Activated T-cell treated with anti-CD3 and anti-CD28 coated beads, Interleukin-2, amount 50 U/mL, for 48 hours (primary cell): Measurements from ENCODE around the gene ISCA1.

Experiments used
- DNase-seq, 2 experiments: peaks; one replicate each; pipeline ENCODE4 v3.0.0-alpha.2; 2020

Gene ISCA1

DNA sequence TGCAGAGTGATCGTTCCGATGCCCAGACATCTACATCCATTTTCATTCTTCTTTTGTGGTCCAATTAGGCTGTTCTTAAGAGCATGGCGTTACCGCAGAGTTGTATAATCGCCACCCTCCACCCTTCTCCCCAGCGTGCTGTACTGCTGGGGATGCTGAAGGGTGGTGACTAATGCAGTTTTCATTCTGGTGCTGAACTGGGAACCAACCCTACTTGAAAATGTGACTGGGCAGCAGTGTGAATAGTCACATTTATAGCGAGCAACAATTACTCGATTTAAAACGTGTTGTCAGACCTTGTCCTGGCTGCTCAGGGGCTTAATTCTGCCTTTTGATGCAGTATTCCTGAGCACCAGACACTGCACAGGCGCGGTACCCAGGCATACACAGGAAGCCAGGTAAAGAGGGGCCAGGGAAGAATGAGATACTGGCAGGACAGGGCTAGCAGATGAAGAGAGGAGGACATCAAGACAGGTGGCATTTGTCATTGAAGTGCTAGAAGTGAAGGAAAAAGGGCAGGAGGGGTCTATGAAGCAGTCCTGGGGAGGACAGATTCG, 719 bp upstream of the ISCA1 start:
- no peak for DNase-seq

DNA sequence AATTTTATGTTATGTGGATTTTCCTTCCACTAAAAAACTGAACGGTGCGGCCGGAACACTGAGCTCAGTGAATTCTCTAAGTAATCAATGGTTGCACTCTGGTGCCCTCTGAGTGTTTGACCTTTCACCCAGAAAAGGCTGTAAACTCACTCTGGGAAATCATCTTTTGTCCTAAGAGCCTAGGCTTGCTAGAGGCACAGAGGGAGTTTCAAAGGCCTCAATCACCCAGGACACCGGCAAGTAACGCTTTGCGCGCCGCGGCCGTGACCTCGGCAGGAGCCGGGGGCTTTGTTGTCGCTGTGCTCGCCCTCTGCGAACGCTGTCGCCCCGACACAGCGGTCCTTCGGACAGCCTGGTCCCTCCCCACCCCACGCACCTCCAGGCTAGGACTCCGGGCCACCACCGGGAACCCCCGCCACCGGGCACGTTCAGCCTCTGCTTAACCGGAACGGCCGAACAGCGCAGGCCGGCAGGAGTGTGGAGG, 703 bp downstream of the ISCA1 start:
- DNase-seq: no peak

- no peak for DNase-seq
Measured at GRCh38 chr9:86280580-86280979, 1.8 kb downstream of the ISCA1 start.

DNA sequence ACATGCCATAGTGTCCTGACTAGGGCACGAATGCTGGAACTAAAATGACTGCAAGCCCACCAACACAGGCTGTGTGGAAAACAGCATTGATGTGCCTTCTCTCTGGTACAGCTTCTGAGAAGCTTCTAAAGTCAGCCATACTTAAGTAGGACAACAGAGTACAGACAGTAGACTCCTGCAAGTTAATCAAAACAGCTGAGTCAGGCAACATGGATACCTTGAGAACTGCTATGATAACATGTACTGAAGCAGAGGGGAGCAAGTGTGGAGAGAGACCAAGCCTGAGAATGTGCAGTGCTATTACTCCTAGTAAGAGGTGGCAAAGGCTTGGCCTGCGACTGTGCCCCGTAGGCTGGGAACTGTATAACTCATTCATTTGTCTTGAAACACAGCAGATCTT, 2.5 kb downstream of the ISCA1 start:
- DNase-seq: no peak

GRCh38 chr9:86277072-86277471, 5.3 kb downstream of the ISCA1 start:
- no peak for DNase-seq

DNA sequence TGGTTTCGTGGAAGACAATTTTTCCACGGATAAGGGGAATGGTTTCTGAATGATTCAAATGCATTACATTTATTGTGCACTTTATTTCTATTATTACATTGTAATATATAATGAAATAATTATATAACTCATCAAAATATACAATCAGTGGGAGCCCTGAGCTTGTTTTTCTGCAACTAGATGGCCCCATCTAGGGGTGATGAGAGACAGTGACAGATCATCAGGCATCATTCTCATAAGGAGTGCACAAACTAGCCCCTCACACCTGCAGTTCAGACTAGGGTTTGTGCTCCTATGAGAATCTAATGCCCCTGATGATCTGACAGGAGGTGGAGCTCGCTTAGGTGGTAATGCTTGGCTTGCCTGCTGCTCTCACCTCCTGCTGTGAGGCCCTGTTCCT, 6.4 kb downstream of the ISCA1 start:
- DNase-seq: no peak

- DNase-seq: no peak
Measured at GRCh38 chr9:86274821-86275643, 7.3 kb downstream of the ISCA1 start.

GRCh38 chr9:86272221-86272620, 10.1 kb downstream of the ISCA1 start:
- no peak for DNase-seq

GRCh38 chr9:86263876-86264275, 18.5 kb downstream of the ISCA1 start:
- no peak for DNase-seq

- DNase-seq: no peak
Measured at GRCh38 chr9:86262492-86262891, 19.8 kb downstream of the ISCA1 start.

GRCh38 chr9:86259557-86259956, 22.8 kb downstream of the ISCA1 start, which contains the start of gene C9orf153:
Gene C9orf153, minus strand, starts transcription at chr9:86259657. Its CDS starts 30,054 bp downstream, at chr9:86229603.
- no peak for DNase-seq

DNA sequence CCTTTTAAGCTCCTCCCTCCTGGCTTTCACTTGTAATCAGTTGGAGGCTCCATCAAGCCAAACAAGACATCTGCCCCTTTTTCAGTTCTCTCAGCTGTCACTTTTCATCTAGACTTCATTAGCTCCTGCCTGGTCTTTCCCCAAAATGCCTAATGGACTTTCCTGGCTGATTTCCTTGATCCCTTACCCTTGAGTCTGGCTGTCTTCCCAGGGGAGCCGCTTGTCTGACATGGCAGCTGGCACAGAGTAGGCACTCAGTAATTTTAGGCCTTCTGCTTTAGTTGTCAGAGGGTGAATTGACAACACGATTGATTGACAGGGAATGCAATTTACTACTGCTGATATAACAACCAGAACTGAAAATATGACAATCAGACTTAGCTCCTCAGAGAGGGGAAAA, 24.9 kb downstream of the ISCA1 start:
- DNase-seq: no peak

DNA sequence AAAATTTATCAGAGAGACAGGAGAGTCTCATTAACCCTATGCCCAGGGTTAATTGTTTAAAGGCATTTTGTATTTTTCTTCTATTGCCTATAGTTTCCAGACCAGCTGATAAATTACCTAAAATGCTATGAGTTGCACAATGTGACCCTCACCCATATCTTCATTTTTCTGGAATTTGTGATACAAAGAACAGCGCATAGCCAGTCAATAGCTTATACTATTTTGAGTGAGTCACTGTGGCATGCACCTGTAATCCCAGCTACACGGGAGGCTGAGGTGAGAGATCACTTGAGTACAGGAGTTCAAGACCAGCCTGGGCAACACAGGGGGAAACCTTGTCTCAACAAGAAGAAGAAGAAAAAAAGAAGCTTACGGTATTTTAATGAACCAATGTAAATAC, 25.7 kb downstream of the ISCA1 start:
- DNase-seq: no peak

GRCh38 chr9:86253577-86253976, 28.8 kb downstream of the ISCA1 start:
- DNase-seq: no peak

- DNase-seq: no peak
Measured at GRCh38 chr9:86252870-86253269, 29.5 kb downstream of the ISCA1 start.

DNA sequence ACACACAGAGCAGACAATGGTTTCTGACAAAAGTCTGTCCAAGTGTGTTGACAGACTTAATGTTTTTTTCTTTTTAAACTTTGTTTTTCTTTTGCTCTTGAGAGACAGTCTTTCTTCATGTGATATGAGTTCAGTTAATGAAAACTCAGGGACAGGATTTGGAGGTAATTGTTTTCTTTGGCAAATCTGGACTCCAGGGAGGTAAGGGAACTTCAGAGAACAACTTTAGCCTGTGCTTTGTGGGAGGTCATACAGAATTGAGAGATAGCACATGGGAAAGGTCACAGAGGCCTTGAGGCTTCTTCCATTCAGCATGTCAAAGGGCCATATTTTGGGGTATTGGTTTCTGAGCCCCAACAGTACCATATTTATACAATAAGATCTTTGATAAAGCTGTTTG, 32.2 kb downstream of the ISCA1 start:
- no peak for DNase-seq

- no peak for DNase-seq
Measured at GRCh38 chr9:86248746-86249145, 33.6 kb downstream of the ISCA1 start.

DNA sequence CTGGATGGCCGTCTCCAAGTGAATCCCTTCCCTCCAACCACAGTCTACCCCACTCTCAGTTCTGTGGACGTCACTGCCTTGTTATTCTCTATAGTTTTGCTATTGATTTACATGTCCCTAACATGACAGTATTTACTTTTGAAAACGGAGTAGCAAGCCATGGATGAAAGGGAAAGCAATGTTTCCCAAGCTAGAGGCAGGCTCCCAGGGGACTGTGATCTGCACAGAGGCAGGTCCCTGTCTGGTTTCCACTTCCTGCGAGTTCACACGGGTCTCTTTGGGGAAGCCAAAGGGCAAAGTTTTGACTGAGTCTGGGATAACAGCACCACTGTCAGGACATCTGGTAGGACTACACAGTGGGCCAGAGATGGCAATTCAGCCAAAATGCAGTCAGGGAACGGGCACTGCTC, 35.6 kb downstream of the ISCA1 start:
- no peak for DNase-seq

DNA sequence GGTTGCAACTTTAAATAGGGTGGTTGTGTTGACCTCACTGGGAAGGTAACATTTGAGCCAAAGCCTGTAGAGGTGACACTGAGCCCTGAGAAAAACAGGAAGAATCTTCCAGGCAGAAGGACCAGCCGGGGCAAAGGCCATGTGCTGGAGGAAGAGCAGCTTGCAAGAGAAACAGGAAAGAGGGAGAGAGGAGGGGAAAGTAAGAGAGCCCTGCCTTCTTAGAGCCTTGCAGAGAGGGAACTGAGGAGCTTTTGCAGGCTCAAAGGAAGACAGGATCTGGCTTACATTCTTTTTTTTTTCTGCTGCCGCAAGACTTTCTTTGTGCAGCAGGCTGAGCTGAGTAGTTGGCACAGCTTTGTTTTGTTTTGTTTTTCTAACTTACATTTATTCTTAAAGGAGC, 40.3 kb downstream of the ISCA1 start:
- DNase-seq: no peak

DNA sequence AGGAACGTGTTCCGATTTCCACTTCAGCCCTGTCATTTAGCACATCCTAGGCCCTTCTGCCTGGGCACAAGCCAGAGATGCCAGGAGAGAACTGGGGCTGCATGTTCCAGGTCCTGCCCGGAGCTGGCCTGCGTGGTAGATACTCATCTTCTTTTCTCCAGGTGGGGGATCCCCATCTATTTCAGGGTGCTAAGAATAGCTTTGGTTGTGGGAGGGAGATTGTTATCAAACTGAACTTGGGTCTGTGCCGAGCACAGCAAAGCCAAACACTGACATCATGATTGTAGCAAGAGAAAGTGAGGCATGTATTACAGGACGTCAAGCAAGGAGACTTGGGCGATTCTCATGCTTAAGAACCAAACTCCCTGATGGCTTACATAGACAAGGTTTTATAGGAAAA, 41.1 kb downstream of the ISCA1 start:
- peak in 1 of 2 experiments; percentile 27 for DNase-seq

DNA sequence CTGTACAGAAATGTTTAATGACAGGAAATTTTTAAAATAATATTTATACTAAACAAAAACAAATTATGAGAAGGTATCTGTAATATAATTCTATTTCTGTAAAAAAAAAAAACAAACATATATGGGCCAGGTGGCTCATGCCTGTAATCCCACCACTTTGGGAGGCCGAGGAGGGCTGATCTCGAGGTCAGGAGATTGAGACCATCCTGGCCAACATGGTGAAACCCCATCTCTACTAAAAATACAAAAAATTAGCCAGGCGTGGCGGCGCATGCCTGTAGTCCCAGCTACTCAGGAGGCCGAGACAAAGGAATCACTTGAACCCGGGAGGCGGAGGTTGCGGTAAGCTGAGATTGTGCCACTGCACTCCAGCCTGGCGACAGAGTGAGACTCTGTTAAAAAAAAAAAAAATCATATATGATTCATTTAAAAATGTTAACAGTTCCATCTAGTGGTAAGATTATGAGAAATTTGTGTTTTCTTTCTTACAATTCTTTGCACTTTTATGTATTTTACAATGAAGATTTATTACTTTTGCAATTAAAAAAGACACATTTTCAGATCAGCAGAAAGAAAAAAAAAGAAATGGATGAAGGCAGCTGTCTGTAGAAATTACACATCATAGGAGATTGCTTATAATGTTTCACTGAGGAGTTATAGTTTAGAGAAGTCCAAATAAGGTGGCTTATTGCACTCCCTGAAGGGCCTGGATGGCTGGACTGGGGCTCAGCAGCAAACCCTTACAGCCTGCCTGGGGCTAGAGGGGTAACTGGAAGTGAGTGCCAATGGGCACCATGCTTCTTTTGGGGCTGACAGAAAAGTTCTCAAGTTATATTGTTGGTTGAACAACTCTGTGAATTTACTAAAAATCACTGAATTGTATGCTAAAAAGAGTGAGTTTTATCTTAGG, 43.2 kb downstream of the ISCA1 start:
- no peak for DNase-seq

DNA sequence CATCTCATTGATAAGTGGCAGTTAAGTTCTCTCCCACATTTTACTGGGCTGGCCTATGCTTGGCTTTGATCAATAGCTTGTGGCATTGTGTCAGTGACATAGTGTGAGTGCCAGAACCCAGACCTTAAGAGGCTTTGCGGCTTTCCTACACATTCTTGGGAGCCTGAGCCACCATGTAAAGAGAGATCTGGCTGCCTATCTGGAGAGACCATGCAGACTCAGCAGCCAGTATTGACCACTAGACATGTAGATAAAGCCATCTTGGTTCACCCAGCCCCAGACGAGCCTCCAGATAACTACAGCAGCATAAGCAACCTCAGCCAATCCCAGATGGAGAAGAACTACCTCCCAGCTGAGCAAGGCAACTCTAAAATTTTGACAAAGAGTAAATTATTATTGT, 51.5 kb downstream of the ISCA1 start:
- no peak for DNase-seq

- no peak for DNase-seq
Measured at GRCh38 chr9:86222667-86223066, 59.7 kb downstream of the ISCA1 start.

- no peak for DNase-seq
Measured at GRCh38 chr9:86219606-86220005, 62.7 kb downstream of the ISCA1 start.
